Erythroblast (primary cell): ENCODE data around the gene CARS1.

Source experiments
- GATA1 ChIP-seq: IDR thresholded peaks from 2 replicates; pipeline ENCODE4 v1.6.1; 2011; ENCODE audit warnings: low read depth, mild to moderate bottlenecking, control low read depth, low read length, moderate library complexity
- POLR2A ChIP-seq: IDR thresholded peaks from 2 replicates; pipeline ENCODE4 v1.6.1; 2011; ENCODE audit warnings: mild to moderate bottlenecking, low read length

DNA sequence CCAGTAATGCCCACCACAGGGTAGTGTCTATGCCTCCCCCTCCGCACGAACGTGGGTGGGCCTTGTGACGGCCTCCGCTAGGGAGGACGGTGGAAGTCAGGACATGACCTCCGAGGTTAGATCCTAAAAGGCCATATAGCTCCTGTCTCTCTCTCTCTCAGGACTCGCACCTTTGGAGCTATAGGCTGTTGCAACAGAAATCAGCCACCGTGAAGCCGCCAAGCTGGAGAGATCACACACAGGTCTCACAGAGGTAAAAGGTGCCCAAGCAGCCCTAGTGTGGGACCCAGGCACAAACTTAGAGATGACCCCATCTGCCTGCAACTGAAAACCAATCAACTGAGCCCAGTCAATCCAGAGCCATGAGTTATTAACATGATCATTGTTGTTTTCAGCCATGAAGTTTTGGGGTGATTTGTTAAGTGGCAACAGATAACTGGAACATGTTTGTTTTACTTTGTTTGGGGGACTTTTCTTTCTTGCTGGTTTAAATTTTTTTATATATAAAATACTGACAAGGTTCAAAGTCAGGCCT is 57.7 kb downstream of the CARS1 start:
- TF ChIP-seq POLR2A (no peak), GATA1 (no peak)
